H9 (cell line): Measurements from ENCODE around the gene COQ7. TPM values are rescaled to one million over a fixed set of nuclear protein-coding genes. Genes with fewer than 3 reads are reported as not detected.

Experiments used
- DNase-seq: peaks from one replicate; pipeline ENCODE4 v3.0.0-alpha.2; 2017
- H2AFZ ChIP-seq: one replicate; pipeline ENCODE4 v1.6.1; 2013; ENCODE audit warnings: mild to moderate bottlenecking, low read length, control low read depth, moderate library complexity
- H2AK5ac ChIP-seq: 2 replicates; pipeline ENCODE4 v1.6.1; 2013; ENCODE audit warnings: low read length, control low read depth, mixed read lengths; ENCODE audit not compliant: insufficient read length
- H2BK120ac ChIP-seq: one replicate; pipeline ENCODE4 v1.6.1; 2013; ENCODE audit warnings: low read depth, mild to moderate bottlenecking, low read length, control low read depth, inconsistent platforms; ENCODE audit not compliant: poor library complexity, severe bottlenecking
- H2BK12ac ChIP-seq: 2 replicates; pipeline ENCODE4 v1.6.1; 2013; ENCODE audit warnings: low read length, control low read depth, mixed read lengths, low read depth; ENCODE audit not compliant: insufficient read length
- H2BK15ac ChIP-seq: 2 replicates; pipeline ENCODE4 v1.6.1; 2013; ENCODE audit warnings: low read depth, low read length, control low read depth
- H2BK20ac ChIP-seq: one replicate; pipeline ENCODE4 v1.6.1; 2013; ENCODE audit warnings: low read depth, mild to moderate bottlenecking, low read length, control low read depth, inconsistent platforms; ENCODE audit not compliant: poor library complexity, severe bottlenecking
- H2BK5ac ChIP-seq: 2 replicates; pipeline ENCODE4 v1.6.1; 2013; ENCODE audit warnings: low read length, control low read depth, mixed read lengths; ENCODE audit not compliant: insufficient read length
- H3K14ac ChIP-seq: 2 replicates; pipeline ENCODE4 v1.6.1; 2013; ENCODE audit warnings: low read length, control low read depth; ENCODE audit not compliant: insufficient read depth
- H3K18ac ChIP-seq: 2 replicates; pipeline ENCODE4 v1.6.1; 2013; ENCODE audit warnings: low read depth, mild to moderate bottlenecking, mixed read lengths, low read length, control low read depth; ENCODE audit not compliant: insufficient read length
- H3K23ac ChIP-seq: 2 replicates; pipeline ENCODE4 v1.6.1; 2013; ENCODE audit warnings: low read length, control low read depth, mixed read lengths, low read depth; ENCODE audit not compliant: insufficient read length
- H3K23me2 ChIP-seq: 2 replicates; pipeline ENCODE4 v1.6.1; 2013; ENCODE audit warnings: low read depth, mild to moderate bottlenecking, mixed read lengths, low read length, control low read depth; ENCODE audit not compliant: insufficient read length, poor library complexity, severe bottlenecking
- H3K27ac ChIP-seq: 2 replicates; pipeline ENCODE4 v1.5.1; 2013; ENCODE audit warnings: low read length, control low read depth, mixed read lengths, low read depth; ENCODE audit not compliant: insufficient read length
- H3K27me3 ChIP-seq: 2 replicates; pipeline ENCODE4 v1.6.1; 2013; ENCODE audit warnings: low read length, control low read depth, inconsistent platforms; ENCODE audit not compliant: insufficient read depth
- H3K4ac ChIP-seq: 2 replicates; pipeline ENCODE4 v1.6.1; 2013; ENCODE audit warnings: low read depth, mild to moderate bottlenecking, control low read depth, inconsistent platforms, low read length, moderate library complexity
- H3K4me1 ChIP-seq: 2 replicates; pipeline ENCODE4 v1.6.1; 2013; ENCODE audit warnings: low read length, control low read depth, inconsistent platforms; ENCODE audit not compliant: insufficient read depth
- H3K4me2 ChIP-seq: 2 replicates; pipeline ENCODE4 v1.6.1; 2013; ENCODE audit warnings: low read length, control low read depth, mixed read lengths; ENCODE audit not compliant: insufficient read length, insufficient read depth
- H3K56ac ChIP-seq: 2 replicates; pipeline ENCODE4 v1.6.1; 2013; ENCODE audit warnings: low read depth, mild to moderate bottlenecking, mixed read lengths, low read length, control low read depth; ENCODE audit not compliant: insufficient read length
- H3K79me1 ChIP-seq: 2 replicates; pipeline ENCODE4 v1.6.1; 2013; ENCODE audit warnings: low read depth, mild to moderate bottlenecking, moderate library complexity, low read length, control low read depth, inconsistent platforms; ENCODE audit not compliant: insufficient read depth, poor library complexity, severe bottlenecking
- H3K79me2 ChIP-seq: 2 replicates; pipeline ENCODE4 v1.6.1; 2013; ENCODE audit warnings: low read length, control low read depth, inconsistent platforms; ENCODE audit not compliant: insufficient read depth
- H3K9ac ChIP-seq: 2 replicates; pipeline ENCODE4 v1.6.1; 2013; ENCODE audit warnings: low read length, control low read depth, mixed read lengths; ENCODE audit not compliant: insufficient read length; ENCODE audit errors: extremely low read depth
- H3K9me3 ChIP-seq: one replicate; pipeline ENCODE4 v1.6.1; 2013; ENCODE audit warnings: low read depth, low read length, inconsistent platforms; ENCODE audit not compliant: control insufficient read depth
- H3T11ph ChIP-seq: one replicate; pipeline ENCODE4 v1.6.1; 2013; ENCODE audit warnings: mild to moderate bottlenecking, low read length, control low read depth, inconsistent platforms
- H4K20me1 ChIP-seq: one replicate; pipeline ENCODE4 v1.6.1; 2013; ENCODE audit not compliant: control insufficient read depth, insufficient read length, insufficient read depth
- H4K5ac ChIP-seq: 2 replicates; pipeline ENCODE4 v1.6.1; 2013; ENCODE audit warnings: low read depth, mild to moderate bottlenecking, mixed read lengths, low read length, control low read depth; ENCODE audit not compliant: insufficient read length
- H4K8ac ChIP-seq: replicated peaks from 2 replicates; pipeline ENCODE4 v1.6.1; 2013; ENCODE audit warnings: low read length, control low read depth, mixed read lengths, low read depth; ENCODE audit not compliant: insufficient read length
- H4K91ac ChIP-seq: 2 replicates; pipeline ENCODE4 v1.6.1; 2013; ENCODE audit warnings: low read depth, mild to moderate bottlenecking, moderate library complexity, mixed read lengths, low read length, control low read depth; ENCODE audit not compliant: insufficient read length
- H3K27ac Mint-ChIP-seq, 3 experiments: 2 replicates in 2 of 3; 3 replicates in 1 of 3; pipeline ENCODE4 v1.8.0; 2020 to 2021; ENCODE audit warnings: mixed read lengths in 3 of 3, mild to moderate bottlenecking in 1 of 3, moderate library complexity in 1 of 3
- H3K27me3 Mint-ChIP-seq: 2 replicates; pipeline ENCODE4 v1.8.0; 2021; ENCODE audit warnings: low read depth, mild to moderate bottlenecking, moderate library complexity, mixed read lengths
- H3K36me3 Mint-ChIP-seq, 3 experiments: 2 replicates in 2 of 3; 3 replicates in 1 of 3; pipeline ENCODE4 v1.8.0; 2020 to 2021; ENCODE audit warnings: low read depth in 3 of 3, mixed read lengths in 3 of 3; ENCODE audit not compliant: insufficient read depth in 1 of 3
- H3K4me1 Mint-ChIP-seq, 2 experiments: 2 replicates each; pipeline ENCODE4 v1.8.0; 2020; ENCODE audit warnings: mixed read lengths in 2 of 2
- H3K4me3 Mint-ChIP-seq, 2 experiments: 2 replicates in 1 of 2; 3 replicates in 1 of 2; pipeline ENCODE4 v1.8.0; 2020 to 2021; ENCODE audit warnings: mild to moderate bottlenecking in 2 of 2, mixed read lengths in 2 of 2, moderate library complexity in 1 of 2
- H3K9me3 Mint-ChIP-seq, 2 experiments: 2 replicates in 1 of 2; 3 replicates in 1 of 2; pipeline ENCODE4 v1.8.0; 2020; ENCODE audit warnings: mild to moderate bottlenecking in 2 of 2, mixed read lengths in 2 of 2, moderate library complexity in 1 of 2
- WGBS: extraction: QIAGEN DNeasy Blood & Tissue Kit; methylation state at CpG from one replicate; pipeline ENCODE4 v1.1.7; 2013; ENCODE audit warnings: missing lambda C conversion rate, low lambda C conversion rate, mixed read lengths; ENCODE audit not compliant: insufficient read length; ENCODE audit errors: extremely low coverage; 5-methylcytosine and 5-hydroxymethylcytosine counted together
- total RNA-seq: library from RNA; stranded (reverse); gene quantifications from 2 replicates; pipeline ENCODE4 v1.2.1, GENCODE V29; 2021
- TF ChIP-seq, protein P1 (sequence below): fragments of 200-600 bp; sonication (generic); conservative IDR thresholded peaks from 3 replicates; pipeline ENCODE4 v1.8.0; 2021; ENCODE audit warnings: antibody characterized with exemption, mild to moderate bottlenecking

The COQ7 gene
- total RNA-seq, 1 experiment from 2014 or later: 29.6 TPM

DNA sequence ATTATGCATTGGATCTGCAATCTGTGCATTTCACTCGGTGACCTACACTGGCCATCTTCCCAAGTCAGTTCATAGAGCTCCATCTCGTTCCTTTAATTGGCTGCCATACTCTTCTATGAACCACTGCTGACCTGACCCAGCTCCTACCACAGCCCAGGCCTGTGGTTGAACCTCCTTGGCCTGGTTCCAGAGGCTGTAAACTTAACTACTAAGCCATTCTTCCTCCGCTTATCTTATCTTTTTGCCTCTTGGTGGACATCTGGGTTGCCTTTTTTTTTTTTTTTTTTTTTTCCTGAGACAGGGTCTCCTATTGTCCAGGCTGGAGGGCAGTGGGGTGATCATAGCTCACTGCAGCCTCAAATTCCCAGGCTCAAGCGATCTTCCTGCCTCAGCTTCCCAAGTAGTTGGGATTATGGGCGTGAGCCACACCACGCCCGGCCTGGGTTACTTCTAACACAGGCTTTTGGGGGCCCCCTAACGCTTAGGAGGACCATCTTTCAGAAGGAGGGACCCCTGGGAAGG lies 18.3 kb downstream of the COQ7 start:
- Histone ChIP-seq H2BK5ac (no peak overlapping the region), H3K23ac (no peak overlapping the region), H3K79me1 (no peaks in the 10 kb centered on the region), H4K8ac (no peak overlapping the region), H3K14ac (no peak overlapping the region), H2BK12ac (no peak overlapping the region), H3K56ac (no peak overlapping the region), H3K23me2 (no peaks in the 10 kb centered on the region), H3K9me3 (no peaks in the 10 kb centered on the region), H2BK120ac (no peak overlapping the region), H4K91ac (no peak overlapping the region), H3K27me3 (no peaks in the 10 kb centered on the region; the same call in 1 of the 2 replicates), H2BK20ac (no peak overlapping the region), H3K27ac (no peak overlapping the region), H2BK15ac (no peak overlapping the region), H2AFZ (no peak overlapping the region), H3K4me2 (peak overlapping the region; percentile 39), H3K79me2 (no peaks in the 10 kb centered on the region), H3K4me1 (no peaks in the 10 kb centered on the region), H3T11ph (no peak overlapping the region), H4K20me1 (no peaks in the 10 kb centered on the region), H3K4ac (no peak overlapping the region), H3K18ac (no peak overlapping the region), H2AK5ac (no peak overlapping the region), H4K5ac (no peak overlapping the region), H3K9ac (no peak overlapping the region)
- H3K36me3 Mint-ChIP-seq: peaks cover 13 to 15% (median 15%) of the 10 kb centered on the region in 3 experiments
- no peak overlapping the region for H3K27ac Mint-ChIP-seq
- H3K27me3 Mint-ChIP-seq: peaks cover 24% of the 10 kb centered on the region
- WGBS: no CpG with 5 or more reads among the region's 8 CpGs
- peaks cover 7 to 8% of the 10 kb centered on the region in 2 experiments; a peak in 3 of 4 replicates for H3K4me1 Mint-ChIP-seq
- peaks cover 0 to 5% of the 10 kb centered on the region in 2 experiments; a peak in 1 of 5 replicates for H3K9me3 Mint-ChIP-seq
- peak overlapping the region in 1 of 2 experiments; percentile 67; a peak in 1 of 5 replicates for H3K4me3 Mint-ChIP-seq
- no peak for DNase-seq
- TF ChIP-seq, protein P1, sequence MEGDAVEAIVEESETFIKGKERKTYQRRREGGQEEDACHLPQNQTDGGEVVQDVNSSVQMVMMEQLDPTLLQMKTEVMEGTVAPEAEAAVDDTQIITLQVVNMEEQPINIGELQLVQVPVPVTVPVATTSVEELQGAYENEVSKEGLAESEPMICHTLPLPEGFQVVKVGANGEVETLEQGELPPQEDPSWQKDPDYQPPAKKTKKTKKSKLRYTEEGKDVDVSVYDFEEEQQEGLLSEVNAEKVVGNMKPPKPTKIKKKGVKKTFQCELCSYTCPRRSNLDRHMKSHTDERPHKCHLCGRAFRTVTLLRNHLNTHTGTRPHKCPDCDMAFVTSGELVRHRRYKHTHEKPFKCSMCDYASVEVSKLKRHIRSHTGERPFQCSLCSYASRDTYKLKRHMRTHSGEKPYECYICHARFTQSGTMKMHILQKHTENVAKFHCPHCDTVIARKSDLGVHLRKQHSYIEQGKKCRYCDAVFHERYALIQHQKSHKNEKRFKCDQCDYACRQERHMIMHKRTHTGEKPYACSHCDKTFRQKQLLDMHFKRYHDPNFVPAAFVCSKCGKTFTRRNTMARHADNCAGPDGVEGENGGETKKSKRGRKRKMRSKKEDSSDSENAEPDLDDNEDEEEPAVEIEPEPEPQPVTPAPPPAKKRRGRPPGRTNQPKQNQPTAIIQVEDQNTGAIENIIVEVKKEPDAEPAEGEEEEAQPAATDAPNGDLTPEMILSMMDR: no peak
